GM12892 (cell line): ENCODE results near the gene ARID1B.

ENCODE experiments used
- POLR2A ChIP-seq: IDR thresholded peaks from 2 replicates; pipeline ENCODE4 v1.6.1; 2011; ENCODE audit warnings: low read depth, low read length, control low read depth
- POLR2AphosphoS5 ChIP-seq: IDR thresholded peaks from 2 replicates; pipeline ENCODE4 v1.6.1; 2011; ENCODE audit warnings: low read depth, low read length, control low read depth

GRCh38 chr6:157021993-157022740 lies 245.0 kb downstream of the ARID1B start:
- no peak for TF ChIP-seq POLR2A
- TF ChIP-seq POLR2AphosphoS5 = no peak
